ENCODE measurements around the gene FEZ2. TPM values are rescaled to one million over a fixed set of nuclear protein-coding genes. Genes with fewer than 3 reads are reported as not detected.

The FEZ2 gene
- polyA plus RNA-seq, 1 donor (not counting 4 experiments of a cell fraction or from before 2014, with no cell fraction given): 56.2 TPM

- dilution Hi-C loops (cut with MboI; ENCODE audit: extremely low pct_ligation_motif_present, low sequenced_read_pairs): no loop called here
- Histone ChIP-seq H3K36me3 (ENCODE audit: control insufficient read depth in 2 of 2, extremely low read depth in 1 of 2, insufficient read depth in 2 of 2, low read length in 2 of 2) (peaks cover 18 to 42% of the 10 kb centered on the region in 2 experiments), H3K9ac (ENCODE audit: control insufficient read depth, extremely low read depth, insufficient read depth, low read length) (no peak overlapping the region), H4K20me1 (ENCODE audit: control insufficient read depth, extremely low read depth, insufficient read depth, low read length) (peaks cover 4% of the 10 kb centered on the region), H3K4me2 (ENCODE audit: control insufficient read depth, extremely low read depth, insufficient read depth, low read depth, low read length) (no peak overlapping the region), H3K27ac (ENCODE audit: control insufficient read depth, insufficient read depth, low read length) (no peak overlapping the region), H3K27me3 (ENCODE audit: control insufficient read depth, extremely low read depth, insufficient read depth, low read length) (no peaks in the 10 kb centered on the region), H3K9me1 (ENCODE audit: control insufficient read depth, extremely low read depth, insufficient read depth, low read length) (no peaks in the 10 kb centered on the region), H2AFZ (ENCODE audit: control insufficient read depth, low read length) (no peak overlapping the region), H3K79me2 (ENCODE audit: control insufficient read depth, insufficient read depth, low read length) (peaks cover 5% of the 10 kb centered on the region), H3K9me3 (ENCODE audit: control insufficient read depth, low read depth, low read length) (no peaks in the 10 kb centered on the region), H3K4me1 (ENCODE audit: control insufficient read depth, extremely low read depth, insufficient read depth, low read length) (peaks cover 6% of the 10 kb centered on the region), H3K4me3 (ENCODE audit: control insufficient read depth in 2 of 3, extremely low read depth in 1 of 3, insufficient read depth in 2 of 3, low read depth in 1 of 3, low read length in 3 of 3) (no peak overlapping the region)
- FAIRE-seq (no peak), DNase-seq (ENCODE audit: low read depth, low spot score) (no peak)
- no peak for TF ChIP-seq CTCF (optimal IDR thresholded peaks at IDR 0.05 in 1 of 3, IDR thresholded peaks at IDR 0.05 in 1 of 3, conservative IDR thresholded peaks at IDR 0.05 in 1 of 3; ENCODE audit: extremely low read depth in 1 of 3, insufficient read depth in 2 of 3, low read length in 3 of 3)
- no peak for TF ChIP-seq EZH2 (IDR thresholded peaks at IDR 0.05; ENCODE audit: low read length)
Measured at GRCh38 chr2:36579297-36579664, 18.7 kb downstream of the FEZ2 start.

DNA sequence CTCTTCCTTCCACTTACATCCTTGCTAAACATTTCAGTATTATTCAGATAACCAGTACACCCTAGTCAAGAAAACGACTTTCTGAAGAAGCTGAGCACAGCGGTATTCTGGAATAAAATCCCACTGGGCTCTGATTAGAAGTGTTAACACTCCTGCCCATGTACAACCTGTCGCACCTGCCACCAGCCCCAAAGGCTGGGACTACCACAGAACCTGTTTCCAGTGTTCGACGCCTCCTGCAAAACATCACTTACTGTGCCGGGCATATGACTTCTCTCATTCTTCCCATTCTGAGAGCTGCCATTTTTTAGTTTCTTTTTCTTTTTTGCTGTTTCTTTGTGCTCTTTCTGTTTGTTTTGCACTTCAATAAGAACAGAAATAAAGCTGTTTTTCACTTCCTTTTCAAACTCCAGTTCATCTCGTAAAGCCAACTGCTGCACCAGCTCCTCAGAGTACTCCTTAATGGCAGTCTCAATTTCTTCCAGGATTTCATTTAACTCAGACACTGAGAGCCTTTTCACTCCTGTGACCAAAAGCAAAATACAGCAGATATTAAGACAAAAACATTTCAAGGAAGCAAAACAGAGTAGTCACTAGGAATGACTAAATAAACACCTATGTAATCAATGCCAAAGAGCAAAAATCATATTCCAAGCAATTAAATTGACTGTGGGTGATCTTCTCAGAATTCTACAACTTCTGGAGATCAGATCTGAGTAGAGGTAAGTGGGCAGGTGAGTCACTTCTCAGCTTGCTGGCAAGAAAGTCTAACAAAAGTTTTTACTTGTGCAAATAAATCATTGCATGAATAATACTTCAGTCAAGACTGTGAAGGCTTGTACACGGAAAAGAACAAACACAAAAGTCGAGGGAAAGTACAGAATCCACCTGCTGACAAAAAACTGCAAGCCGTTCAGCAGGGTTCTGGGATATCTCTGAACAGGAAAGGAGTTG lies 19.3 kb downstream of the FEZ2 start:
- Histone ChIP-seq H3K4me2 (ENCODE audit: control insufficient read depth, extremely low read depth, insufficient read depth, low read depth, low read length) (no peak overlapping the region), H3K36me3 (ENCODE audit: control insufficient read depth in 2 of 2, extremely low read depth in 1 of 2, insufficient read depth in 2 of 2, low read length in 2 of 2) (peaks cover 17 to 36% of the 10 kb centered on the region in 2 experiments), H3K27ac (ENCODE audit: control insufficient read depth, insufficient read depth, low read length) (no peak overlapping the region), H3K4me1 (ENCODE audit: control insufficient read depth, extremely low read depth, insufficient read depth, low read length) (peaks cover 6% of the 10 kb centered on the region), H3K79me2 (ENCODE audit: control insufficient read depth, insufficient read depth, low read length) (peaks cover 2% of the 10 kb centered on the region), H3K4me3 (ENCODE audit: control insufficient read depth in 2 of 3, extremely low read depth in 1 of 3, insufficient read depth in 2 of 3, low read depth in 1 of 3, low read length in 3 of 3) (no peak overlapping the region), H2AFZ (ENCODE audit: control insufficient read depth, low read length) (no peak overlapping the region), H3K27me3 (ENCODE audit: control insufficient read depth, extremely low read depth, insufficient read depth, low read length) (no peaks in the 10 kb centered on the region), H3K9me3 (ENCODE audit: control insufficient read depth, low read depth, low read length) (no peaks in the 10 kb centered on the region), H3K9me1 (ENCODE audit: control insufficient read depth, extremely low read depth, insufficient read depth, low read length) (no peaks in the 10 kb centered on the region), H4K20me1 (ENCODE audit: control insufficient read depth, extremely low read depth, insufficient read depth, low read length) (no peaks in the 10 kb centered on the region), H3K9ac (ENCODE audit: control insufficient read depth, extremely low read depth, insufficient read depth, low read length) (no peak overlapping the region)
- no peak for DNase-seq (ENCODE audit: low read depth, low spot score)
- dilution Hi-C loops (cut with MboI; ENCODE audit: extremely low pct_ligation_motif_present, low sequenced_read_pairs): no loop called here
- FAIRE-seq: peak; percentile 52
- TF ChIP-seq CTCF (optimal IDR thresholded peaks at IDR 0.05 in 1 of 3, IDR thresholded peaks at IDR 0.05 in 1 of 3, conservative IDR thresholded peaks at IDR 0.05 in 1 of 3; ENCODE audit: extremely low read depth in 1 of 3, insufficient read depth in 2 of 3, low read length in 3 of 3) (no peak), EZH2 (IDR thresholded peaks at IDR 0.05; ENCODE audit: low read length) (no peak)
